ENCODE results near the gene DENND4A. TPM values are rescaled to one million over a fixed set of nuclear protein-coding genes. Genes with fewer than 3 reads are reported as not detected.
"Not testable (repeated sequence)": the region's sequence is repeated elsewhere in the genome, so short reads cannot be mapped to it uniquely, and the experiment has no call there.

The DENND4A gene
- total RNA-seq, 1 experiment from 2014 or later, result 62.4 TPM

GRCh38 chr15:65751431-65751830, 40.7 kb downstream of the DENND4A start:
- H3K4me2 ChIP-seq (ENCODE audit: low read depth, low read length, poor library complexity, severe bottlenecking), result no peak overlapping the region
- H3K4me1 ChIP-seq (ENCODE audit: low read length), result peaks cover 25% of the 10 kb centered on the region
- H3K36me3 ChIP-seq (ENCODE audit: insufficient read depth, low read length), result peaks cover 22% of the 10 kb centered on the region; the same call in 1 of the 2 replicates
- H3K4me3 ChIP-seq (ENCODE audit: low read length), result no peak overlapping the region
- no peak for DNase-seq
- no peak overlapping the region for H2AFZ ChIP-seq (ENCODE audit: low read length)
- H3K9me2 ChIP-seq (replicated peaks; ENCODE audit: insufficient read depth, low read length), result no peaks in the 10 kb centered on the region
- no peaks in the 10 kb centered on the region for H4K20me1 ChIP-seq (ENCODE audit: insufficient read depth, low read depth, low read length)
- no peaks in the 10 kb centered on the region for H3K9me3 ChIP-seq (ENCODE audit: low read length)
- H3K27me3 ChIP-seq (ENCODE audit: low read length), result no peaks in the 10 kb centered on the region
- peaks cover 54% of the 10 kb centered on the region for H3K79me2 ChIP-seq (ENCODE audit: low read length)
- H3K9ac ChIP-seq (ENCODE audit: low read length), result no peak overlapping the region
- H3K27ac ChIP-seq (ENCODE audit: low read length), result peak overlapping the region; percentile 26; the same call in 1 of the 2 replicates

GRCh38 chr15:65747265-65747664, 44.8 kb downstream of the DENND4A start:
- no peak for DNase-seq

GRCh38 chr15:65743637-65744252, 48.3 kb downstream of the DENND4A start:
- no peak for DNase-seq
- Histone ChIP-seq H3K4me3 (ENCODE audit: low read length) (no peak overlapping the region), H3K27ac (ENCODE audit: low read length) (no peak overlapping the region), H3K36me3 (ENCODE audit: insufficient read depth, low read length) (peaks cover 4% of the 10 kb centered on the region; the same call in 1 of the 2 replicates), H3K27me3 (ENCODE audit: low read length) (no peaks in the 10 kb centered on the region), H3K4me2 (ENCODE audit: low read depth, low read length, poor library complexity, severe bottlenecking) (no peak overlapping the region), H3K9me2 (replicated peaks; ENCODE audit: insufficient read depth, low read length) (no peaks in the 10 kb centered on the region), H3K9ac (ENCODE audit: low read length) (no peak overlapping the region), H4K20me1 (ENCODE audit: insufficient read depth, low read depth, low read length) (no peaks in the 10 kb centered on the region), H3K9me3 (ENCODE audit: low read length) (no peaks in the 10 kb centered on the region), H3K79me2 (ENCODE audit: low read length) (peaks cover 26% of the 10 kb centered on the region), H3K4me1 (ENCODE audit: low read length) (no peaks in the 10 kb centered on the region), H2AFZ (ENCODE audit: low read length) (no peak overlapping the region)

More at GRCh38 chr15:65747265-65747664, 44.8 kb downstream of the DENND4A start:
- no peak overlapping the region for H3K4me3 ChIP-seq (ENCODE audit: low read length)
- peaks cover 15% of the 10 kb centered on the region; the same call in 1 of the 2 replicates for H3K36me3 ChIP-seq (ENCODE audit: insufficient read depth, low read length)
- H3K4me2 ChIP-seq (ENCODE audit: low read depth, low read length, poor library complexity, severe bottlenecking), result no peak overlapping the region
- no peak overlapping the region for H2AFZ ChIP-seq (ENCODE audit: low read length)
- H3K27me3 ChIP-seq (ENCODE audit: low read length), result no peaks in the 10 kb centered on the region
- H3K9me3 ChIP-seq (ENCODE audit: low read length), result no peaks in the 10 kb centered on the region
- H3K27ac ChIP-seq (ENCODE audit: low read length), result no peak overlapping the region
- no peaks in the 10 kb centered on the region for H4K20me1 ChIP-seq (ENCODE audit: insufficient read depth, low read depth, low read length)
- H3K9me2 ChIP-seq (replicated peaks; ENCODE audit: insufficient read depth, low read length), result no peaks in the 10 kb centered on the region
- peaks cover 11% of the 10 kb centered on the region for H3K4me1 ChIP-seq (ENCODE audit: low read length)
- H3K9ac ChIP-seq (ENCODE audit: low read length), result no peak overlapping the region
- H3K79me2 ChIP-seq (ENCODE audit: low read length), result peaks cover 40% of the 10 kb centered on the region

- Histone ChIP-seq H3K79me2 (ENCODE audit: low read length) (peaks cover 14% of the 10 kb centered on the region; the same call in 1 of the 2 replicates), H3K4me2 (ENCODE audit: low read depth, low read length, poor library complexity, severe bottlenecking) (no peak overlapping the region), H3K36me3 (ENCODE audit: insufficient read depth, low read length) (peaks cover 23% of the 10 kb centered on the region), H3K27me3 (ENCODE audit: low read length) (no peaks in the 10 kb centered on the region), H3K9me2 (replicated peaks; ENCODE audit: insufficient read depth, low read length) (no peaks in the 10 kb centered on the region), H4K20me1 (ENCODE audit: insufficient read depth, low read depth, low read length) (no peaks in the 10 kb centered on the region), H3K4me3 (ENCODE audit: low read length) (no peak overlapping the region), H3K9ac (ENCODE audit: low read length) (no peak overlapping the region), H3K4me1 (ENCODE audit: low read length) (no peaks in the 10 kb centered on the region), H2AFZ (ENCODE audit: low read length) (no peak overlapping the region), H3K27ac (ENCODE audit: low read length) (no peak overlapping the region), H3K9me3 (ENCODE audit: low read length) (no peaks in the 10 kb centered on the region)
- no peak for DNase-seq
These were observed 51.9 kb downstream of the DENND4A start for GRCh38 chr15:65740148-65740547.

- no peak for DNase-seq
- Histone ChIP-seq H3K4me2 (ENCODE audit: low read depth, low read length, poor library complexity, severe bottlenecking) (no peak overlapping the region), H3K27ac (ENCODE audit: low read length) (no peak overlapping the region), H3K36me3 (ENCODE audit: insufficient read depth, low read length) (peaks cover 23% of the 10 kb centered on the region), H3K4me3 (ENCODE audit: low read length) (no peak overlapping the region), H3K9ac (ENCODE audit: low read length) (no peak overlapping the region), H3K4me1 (ENCODE audit: low read length) (no peaks in the 10 kb centered on the region), H3K9me3 (ENCODE audit: low read length) (no peaks in the 10 kb centered on the region), H2AFZ (ENCODE audit: low read length) (no peak overlapping the region), H3K27me3 (ENCODE audit: low read length) (no peaks in the 10 kb centered on the region), H3K9me2 (replicated peaks; ENCODE audit: insufficient read depth, low read length) (no peaks in the 10 kb centered on the region), H3K79me2 (ENCODE audit: low read length) (peaks cover 4% of the 10 kb centered on the region; the same call in 1 of the 2 replicates), H4K20me1 (ENCODE audit: insufficient read depth, low read depth, low read length) (no peaks in the 10 kb centered on the region)
These were observed 53.4 kb downstream of the DENND4A start for GRCh38 chr15:65738649-65739048.

- not testable (repeated sequence) for H3K27me3 ChIP-seq (ENCODE audit: low read length); H3K9me2 ChIP-seq (replicated peaks; ENCODE audit: insufficient read depth, low read length); H3K9ac ChIP-seq (ENCODE audit: low read length); H3K4me3 ChIP-seq (ENCODE audit: low read length); H2AFZ ChIP-seq (ENCODE audit: low read length); H3K4me2 ChIP-seq (ENCODE audit: low read depth, low read length, poor library complexity, severe bottlenecking); H3K27ac ChIP-seq (ENCODE audit: low read length); H3K79me2 ChIP-seq (ENCODE audit: low read length); H3K9me3 ChIP-seq (ENCODE audit: low read length); DNase-seq; H4K20me1 ChIP-seq (ENCODE audit: insufficient read depth, low read depth, low read length); H3K4me1 ChIP-seq (ENCODE audit: low read length)
- H3K36me3 ChIP-seq (ENCODE audit: insufficient read depth, low read length), result peaks cover 39% of the 10 kb centered on the region
These were observed 58.5 kb downstream of the DENND4A start for GRCh38 chr15:65733599-65733998.

GRCh38 chr15:65732698-65733097, 59.4 kb downstream of the DENND4A start:
- Histone ChIP-seq H3K9ac (ENCODE audit: low read length) (no peak overlapping the region), H3K4me3 (ENCODE audit: low read length) (no peak overlapping the region), H3K4me1 (ENCODE audit: low read length) (no peaks in the 10 kb centered on the region; the same call in 1 of the 2 replicates), H3K9me3 (ENCODE audit: low read length) (no peaks in the 10 kb centered on the region), H3K36me3 (ENCODE audit: insufficient read depth, low read length) (peaks cover 35% of the 10 kb centered on the region), H3K79me2 (ENCODE audit: low read length) (no peaks in the 10 kb centered on the region), H2AFZ (ENCODE audit: low read length) (no peak overlapping the region), H3K9me2 (replicated peaks; ENCODE audit: insufficient read depth, low read length) (no peaks in the 10 kb centered on the region), H3K4me2 (ENCODE audit: low read depth, low read length, poor library complexity, severe bottlenecking) (no peak overlapping the region), H4K20me1 (ENCODE audit: insufficient read depth, low read depth, low read length) (no peaks in the 10 kb centered on the region), H3K27ac (ENCODE audit: low read length) (no peak overlapping the region), H3K27me3 (ENCODE audit: low read length) (no peaks in the 10 kb centered on the region)
- DNase-seq, result no peak

- Histone ChIP-seq H3K4me3 (ENCODE audit: low read length) (no peak overlapping the region), H3K9me3 (ENCODE audit: low read length) (no peaks in the 10 kb centered on the region), H3K36me3 (ENCODE audit: insufficient read depth, low read length) (peaks cover 30% of the 10 kb centered on the region; the same call in 1 of the 2 replicates), H3K9me2 (replicated peaks; ENCODE audit: insufficient read depth, low read length) (no peaks in the 10 kb centered on the region), H3K79me2 (ENCODE audit: low read length) (no peaks in the 10 kb centered on the region), H3K9ac (ENCODE audit: low read length) (no peak overlapping the region), H3K27me3 (ENCODE audit: low read length) (no peaks in the 10 kb centered on the region), H3K4me2 (ENCODE audit: low read depth, low read length, poor library complexity, severe bottlenecking) (no peak overlapping the region), H4K20me1 (ENCODE audit: insufficient read depth, low read depth, low read length) (no peaks in the 10 kb centered on the region), H3K27ac (ENCODE audit: low read length) (no peak overlapping the region), H2AFZ (ENCODE audit: low read length) (no peak overlapping the region), H3K4me1 (ENCODE audit: low read length) (no peaks in the 10 kb centered on the region; the same call in 1 of the 2 replicates)
- DNase-seq, result no peak
These were observed 60.2 kb downstream of the DENND4A start for GRCh38 chr15:65731926-65732325.
